Stimulated activated CD4-positive, alpha-beta T cell treated with anti-CD3 and anti-CD28 coated beads, Interleukin-1b, Interleukin-23, amount 100 ng/mL, for 1 hour (primary cell): ENCODE measurements around the gene COX6B2.
A peak's percentile ranks its signal among the peaks of the same experiment; 100 is the strongest.

Experiments used
- DNase-seq, 2 donors: peaks; one replicate each; pipeline ENCODE4 v3.0.0-alpha.2; 2020; ENCODE audit warnings: low read depth in 2 of 2

The COX6B2 gene

DNA sequence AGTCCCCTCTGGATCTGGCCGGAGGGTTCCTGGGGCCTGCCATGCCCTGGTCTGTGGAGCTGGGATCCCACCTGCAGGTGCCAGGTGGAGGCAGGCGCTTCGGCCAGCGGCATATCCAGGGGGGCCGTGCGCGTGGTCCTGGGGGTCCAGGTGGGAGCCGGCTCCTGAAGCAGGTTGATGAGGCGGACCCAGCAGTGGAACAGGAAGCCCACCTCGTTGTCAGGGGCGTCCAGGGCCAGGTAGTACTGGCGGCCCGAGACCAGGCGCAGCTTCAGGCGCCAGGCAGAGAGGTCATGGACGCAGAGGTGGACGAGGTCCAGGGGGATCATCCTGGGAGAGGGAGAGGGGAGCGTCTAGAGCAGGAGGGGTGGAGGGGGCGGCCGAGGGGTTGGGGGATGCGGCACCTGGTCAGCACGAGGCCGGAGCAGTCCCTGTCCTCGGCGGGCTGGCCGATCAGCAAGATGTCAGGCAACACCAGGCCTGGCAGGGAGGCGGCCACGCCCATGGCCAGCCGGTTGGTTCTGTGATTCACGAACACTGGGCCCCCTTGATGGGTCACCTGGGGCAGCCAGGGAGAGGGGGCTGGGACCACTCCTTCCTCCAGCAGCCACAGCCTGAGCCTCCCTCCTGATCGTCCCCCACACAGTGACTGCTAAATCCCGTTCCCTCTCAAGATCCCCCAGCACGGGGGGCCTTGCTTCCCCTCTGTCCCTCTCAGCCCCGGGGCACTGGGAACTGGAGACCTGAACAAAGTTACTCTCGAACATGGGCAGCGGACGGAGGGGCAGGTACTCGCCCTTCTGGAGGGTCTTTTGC, 7.9 kb upstream of the COX6B2 start:
- no peak for DNase-seq

DNA sequence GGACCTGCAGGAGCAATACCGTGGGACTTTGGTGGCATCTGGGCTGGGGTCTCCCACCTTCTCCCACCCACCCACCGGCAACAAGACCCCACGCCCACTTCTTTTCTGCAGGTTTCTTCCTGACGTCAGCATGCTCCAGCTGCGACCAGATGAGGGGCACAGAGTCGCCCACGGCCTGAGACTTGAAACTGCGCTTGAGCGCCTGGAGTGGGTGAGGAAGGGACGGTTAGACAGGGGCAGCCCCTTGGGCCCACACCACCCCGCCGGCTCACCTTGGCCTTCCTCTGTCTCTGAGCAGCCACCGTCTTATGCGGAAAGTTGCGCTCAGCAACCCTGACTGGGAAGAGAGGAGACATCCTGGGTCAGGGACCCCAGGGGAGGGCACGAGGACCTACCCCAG, 6.4 kb upstream of the COX6B2 start:
- DNase-seq = no peak

DNA sequence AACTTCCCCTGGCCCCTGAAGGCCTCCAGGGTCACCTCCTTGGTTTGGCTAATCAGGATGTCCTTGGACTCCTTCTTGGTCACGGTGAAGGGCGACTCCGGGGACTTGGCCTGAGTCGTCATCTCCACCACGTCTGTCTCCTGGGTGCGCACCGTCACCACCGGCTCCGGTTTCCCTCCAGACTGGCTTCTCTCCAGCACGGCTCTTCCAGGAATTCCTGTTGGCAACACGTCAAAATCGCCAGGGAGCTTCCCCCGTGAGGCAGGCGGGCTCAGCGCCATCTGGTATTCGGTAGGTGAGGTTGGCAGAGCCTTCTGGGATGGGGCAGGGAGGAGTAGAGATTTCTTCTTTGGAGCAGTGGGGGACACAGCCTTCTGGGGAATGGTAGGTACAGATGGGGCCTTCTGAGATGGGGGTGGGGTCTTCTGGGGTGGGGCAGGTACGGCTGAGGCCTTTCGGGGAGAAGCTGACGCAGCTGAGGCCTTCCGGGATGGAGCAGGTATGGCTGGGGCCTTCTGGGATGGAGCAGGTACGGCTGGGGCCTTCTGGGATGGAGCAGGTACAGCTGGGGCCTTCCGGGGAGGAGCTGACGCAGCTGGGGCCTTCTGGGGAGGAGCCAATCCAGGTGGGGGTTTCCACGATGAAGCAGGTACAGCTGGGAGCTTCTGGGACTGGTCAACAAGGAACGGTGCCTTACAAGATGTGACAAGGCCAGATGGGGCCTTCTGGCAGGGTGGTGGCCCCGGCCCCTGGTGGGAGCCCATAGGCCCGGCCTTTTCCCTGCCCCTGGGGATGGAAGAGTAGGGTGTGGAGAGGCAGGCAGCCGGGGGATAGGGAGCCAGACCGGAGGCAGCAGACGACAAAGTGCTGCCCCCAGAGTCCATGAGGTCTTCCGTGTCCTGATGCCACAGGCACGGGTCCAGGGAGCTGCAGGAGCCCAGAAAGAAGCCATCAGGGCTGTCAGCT, 4.7 kb upstream of the COX6B2 start:
- no peak for DNase-seq

DNA sequence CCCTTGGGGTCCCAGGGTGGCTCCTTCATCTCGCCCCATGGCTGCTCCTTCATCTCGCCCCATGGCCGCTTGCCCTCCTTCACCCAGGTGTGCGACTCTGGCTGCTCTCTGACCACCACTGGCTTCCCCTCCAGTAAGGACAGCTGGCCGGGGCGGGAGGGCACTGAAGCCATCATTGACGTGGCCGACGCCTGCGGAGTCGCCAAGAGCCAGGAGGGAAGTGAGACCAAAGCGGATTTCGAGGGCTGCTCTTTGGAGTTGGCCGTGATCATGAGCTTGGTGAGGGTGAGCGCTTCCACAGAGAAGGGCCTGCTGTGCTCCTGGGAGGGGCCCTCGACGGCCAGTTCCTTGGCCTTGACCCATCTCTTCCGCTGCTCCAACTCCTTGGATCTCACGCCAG, 4.0 kb upstream of the COX6B2 start:
- no peak for DNase-seq

DNA sequence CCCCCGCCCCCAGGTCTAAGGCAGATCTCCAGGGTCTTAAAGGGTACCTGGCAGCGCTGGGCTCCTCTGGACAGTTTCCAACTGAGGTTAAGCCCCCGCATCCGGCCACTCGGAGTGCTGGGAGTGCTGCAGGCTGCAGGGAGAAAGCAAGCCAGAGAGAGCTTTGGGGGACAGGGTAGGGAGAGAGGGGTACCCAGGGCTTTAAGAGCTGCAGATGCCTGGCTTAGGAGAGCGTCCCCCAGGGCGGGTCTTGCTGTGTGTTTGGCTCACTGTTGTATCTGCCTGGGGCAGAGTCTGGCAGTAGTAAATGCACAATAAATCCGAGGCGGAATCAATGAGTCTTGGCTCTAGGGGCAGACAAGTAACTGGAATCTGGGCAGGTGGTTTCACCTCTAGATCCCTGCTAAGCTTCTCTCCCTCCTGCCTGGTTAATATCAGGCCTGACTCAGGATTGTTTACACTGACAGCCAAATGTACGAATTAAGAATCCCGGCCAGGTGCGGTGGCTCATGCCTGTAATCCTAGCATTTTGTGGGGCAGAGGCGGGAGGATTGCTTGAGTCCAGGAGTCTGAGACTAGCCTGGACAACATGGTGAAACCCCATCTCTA, 798 bp upstream of the COX6B2 start:
- DNase-seq = no peak

DNA sequence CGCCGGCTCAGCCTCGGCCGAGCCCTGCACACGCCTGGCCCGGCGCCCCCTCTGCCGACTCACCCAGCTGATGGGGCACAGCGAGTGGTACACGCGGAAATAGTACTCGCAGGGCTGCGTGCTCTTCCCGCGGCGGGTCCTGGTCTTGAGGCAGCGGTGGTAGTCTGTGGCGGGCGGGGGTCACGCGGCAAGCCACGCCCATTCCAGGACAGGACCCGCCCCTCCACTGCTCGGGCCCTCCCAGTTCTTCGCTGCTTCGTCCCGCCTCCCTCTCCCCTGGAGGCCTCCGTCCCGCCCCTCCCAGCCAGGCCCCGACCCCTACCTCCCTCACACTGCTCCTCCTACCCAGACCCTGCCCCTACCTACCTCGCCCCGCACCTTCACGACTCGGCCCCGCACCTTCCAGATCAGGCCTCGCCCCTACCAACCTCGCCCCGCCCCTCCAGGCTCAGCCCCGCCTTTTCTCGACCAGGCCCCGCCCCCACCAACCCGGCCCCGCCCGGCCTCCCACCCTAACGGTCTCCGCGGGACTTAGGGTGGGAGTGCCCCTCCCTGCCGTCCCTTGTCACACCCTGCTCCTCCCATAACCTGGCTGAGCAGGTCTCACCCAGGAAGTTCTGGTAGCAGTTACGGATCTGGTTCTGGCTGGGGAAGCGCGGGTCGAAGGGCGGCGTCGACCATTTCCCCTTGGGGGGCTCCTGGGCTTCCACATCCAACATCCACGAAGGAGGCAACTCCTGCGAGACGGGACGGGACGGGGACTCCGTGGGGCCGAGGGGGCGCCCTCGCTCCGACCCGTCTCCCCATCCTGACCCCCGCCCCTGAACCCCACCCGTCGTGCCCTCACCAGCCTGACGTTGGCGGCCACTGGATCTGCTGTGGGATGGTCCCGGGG, 469 bp downstream of the COX6B2 start:
- peak in 1 of 2 donors; percentile 42 for DNase-seq

DNA sequence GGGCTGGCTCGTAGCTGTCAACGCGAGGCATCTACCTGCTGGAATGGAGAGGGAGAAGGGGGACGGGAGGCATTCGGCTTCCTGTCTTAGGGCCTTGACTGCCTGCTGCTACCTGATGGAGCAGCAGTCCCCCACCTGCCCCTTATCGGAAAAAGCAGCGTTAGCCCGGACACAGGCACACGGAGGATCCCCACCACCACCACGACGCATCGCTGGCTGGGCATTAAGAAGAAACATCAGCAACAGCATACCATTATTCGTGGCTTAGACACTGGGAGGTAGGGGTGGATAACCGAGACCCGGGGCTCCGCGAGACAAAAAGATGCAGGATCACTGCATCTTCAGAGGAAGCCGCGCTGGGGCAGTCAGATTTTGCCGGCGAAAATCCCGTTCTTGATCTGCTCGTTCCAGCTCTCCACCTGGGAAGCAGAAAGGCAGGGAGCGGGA, 1.1 kb downstream of the COX6B2 start:
- no peak for DNase-seq

DNA sequence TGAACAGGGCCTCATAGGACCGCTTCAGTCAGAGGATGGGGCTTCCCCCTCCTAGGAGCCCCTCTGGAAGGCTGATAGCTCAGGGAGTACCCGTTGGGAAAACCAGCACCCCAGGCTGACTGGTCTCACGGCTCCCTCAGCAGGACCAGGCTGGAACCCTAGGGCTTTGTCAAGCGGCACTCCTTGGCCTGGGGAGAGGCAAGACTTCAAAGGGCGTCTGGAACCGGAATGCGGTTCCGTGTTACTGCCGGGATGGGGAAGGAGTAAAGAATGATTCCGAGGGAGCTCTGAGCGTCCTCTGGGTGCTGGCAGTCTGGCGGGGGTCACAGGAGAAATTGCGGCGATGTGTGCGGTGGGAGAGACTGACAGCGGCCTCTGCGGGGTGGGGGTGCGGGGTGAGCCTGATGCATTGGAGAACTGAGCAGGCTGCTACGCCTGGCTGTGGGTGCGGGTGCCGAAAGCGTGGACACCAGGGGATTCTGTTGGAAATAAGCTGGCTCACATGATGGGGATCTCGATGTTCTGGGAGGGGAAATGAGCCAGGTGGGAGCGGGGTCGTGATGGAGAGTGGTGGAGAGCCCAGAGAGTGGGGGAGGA, 1.9 kb downstream of the COX6B2 start:
- no peak for DNase-seq

DNA sequence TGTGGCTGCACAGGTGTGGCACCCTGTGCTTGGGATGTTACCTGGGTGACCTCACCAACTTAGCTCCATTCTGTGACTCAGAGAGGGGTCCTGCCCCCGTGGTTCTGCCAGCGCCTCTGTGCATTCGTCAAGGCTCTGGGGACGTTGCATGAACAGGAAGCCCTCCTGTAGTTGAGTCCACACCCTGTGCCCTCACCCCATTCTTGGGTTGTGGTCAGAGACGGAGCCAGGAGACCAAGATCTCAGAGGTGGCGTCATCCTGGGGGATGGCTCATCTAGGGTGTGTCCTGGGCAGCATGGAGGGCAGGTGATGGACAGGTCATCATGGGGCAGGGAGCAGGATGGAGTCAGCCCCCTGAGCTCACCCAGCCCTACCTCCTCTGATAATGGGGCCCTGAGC, 2.5 kb downstream of the COX6B2 start:
- no peak for DNase-seq

DNA sequence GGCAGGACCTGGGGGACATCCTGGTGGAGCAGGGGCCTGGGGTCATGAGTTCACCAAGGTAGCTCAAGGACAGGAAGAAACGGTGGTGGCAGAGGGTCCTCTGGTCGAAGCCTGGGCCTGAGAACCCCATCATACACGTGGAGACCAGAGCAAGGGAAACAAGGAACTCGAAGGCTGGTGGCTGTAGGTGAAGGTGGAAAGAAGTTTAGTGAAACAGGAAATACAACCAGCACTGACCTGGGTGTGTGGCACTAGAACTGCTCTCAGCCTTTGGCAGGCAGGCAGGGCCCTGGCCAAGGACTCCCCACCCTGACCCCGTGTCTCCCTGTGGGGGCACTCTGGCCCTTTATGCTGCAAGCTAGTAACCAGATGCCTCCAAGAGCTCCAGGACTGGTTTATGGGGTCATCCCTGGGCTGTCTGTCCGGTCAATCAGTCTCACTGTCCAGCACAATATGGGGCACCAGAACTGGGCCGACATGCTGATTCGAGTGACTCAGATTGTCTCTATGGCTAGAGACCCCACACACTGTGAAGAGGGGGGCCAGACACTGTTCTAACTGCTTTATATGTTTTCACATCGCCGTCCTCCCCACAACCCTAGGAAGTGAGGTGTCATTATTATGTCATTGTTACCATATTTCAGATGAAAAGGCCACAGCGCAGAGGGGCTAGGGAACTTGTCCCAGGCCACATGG, 3.8 kb downstream of the COX6B2 start:
- DNase-seq = no peak

DNA sequence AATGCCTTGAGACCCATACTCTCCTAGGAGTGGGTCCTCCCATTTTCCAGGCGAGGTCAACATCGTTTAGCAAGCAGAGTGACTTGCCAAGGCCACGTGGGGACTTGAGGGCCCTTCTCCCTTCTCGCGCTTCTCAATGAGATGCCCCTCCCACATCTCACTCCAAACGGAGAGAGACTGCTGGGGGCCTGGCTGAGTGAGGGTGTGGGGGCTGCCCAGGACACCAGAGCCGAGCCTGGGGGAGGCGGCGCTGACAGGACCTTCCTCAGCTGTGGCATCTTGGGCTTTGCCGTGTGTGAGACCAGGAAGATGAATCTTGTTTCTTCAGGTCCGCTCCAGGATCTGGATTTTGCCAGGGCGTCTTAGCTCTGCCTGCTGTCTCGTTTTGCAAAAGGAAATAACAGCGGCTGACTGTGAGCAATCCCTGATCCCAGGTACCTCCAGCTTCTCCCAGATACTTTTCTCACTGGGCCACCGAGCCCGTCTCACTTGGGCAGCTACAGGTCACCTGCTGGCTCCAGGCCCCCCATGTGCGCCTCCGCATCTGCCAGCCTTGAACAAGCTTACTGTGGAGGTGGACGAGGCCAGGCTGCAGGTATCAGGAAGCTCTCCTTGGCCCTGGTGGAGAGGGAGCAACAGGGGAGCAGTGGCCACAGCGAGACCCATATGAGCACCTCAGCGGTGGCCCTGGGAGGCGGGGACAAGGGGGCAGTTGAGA, 6.0 kb downstream of the COX6B2 start:
- no peak for DNase-seq

DNA sequence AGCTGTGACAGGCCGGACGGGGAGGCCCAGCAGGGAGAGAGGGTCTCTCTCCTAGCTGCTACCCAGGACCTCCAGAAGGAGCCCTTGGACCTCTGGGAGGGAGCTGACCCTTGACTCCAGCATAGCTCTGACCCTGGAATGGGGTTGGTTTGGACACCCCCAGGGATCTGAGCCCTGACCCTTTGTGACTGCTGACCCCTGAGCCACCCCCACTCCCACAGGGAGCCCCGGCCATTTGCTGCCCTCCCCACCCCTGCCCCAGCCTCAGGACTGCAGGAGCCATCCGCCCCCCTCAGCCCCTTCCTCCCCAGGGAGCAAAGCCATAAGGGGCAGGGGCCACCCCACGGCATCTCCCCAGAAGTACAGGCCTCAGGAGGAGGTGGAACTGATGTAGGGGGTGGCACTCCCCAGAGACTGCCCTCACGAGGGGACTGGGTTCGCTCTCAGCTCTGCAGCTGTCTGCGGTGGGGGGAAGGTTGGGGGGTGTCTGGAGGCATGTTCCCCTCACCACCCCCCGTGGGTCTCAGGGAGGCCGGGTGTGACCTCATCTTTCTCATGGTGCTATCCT, 7.0 kb downstream of the COX6B2 start:
- no peak for DNase-seq

DNA sequence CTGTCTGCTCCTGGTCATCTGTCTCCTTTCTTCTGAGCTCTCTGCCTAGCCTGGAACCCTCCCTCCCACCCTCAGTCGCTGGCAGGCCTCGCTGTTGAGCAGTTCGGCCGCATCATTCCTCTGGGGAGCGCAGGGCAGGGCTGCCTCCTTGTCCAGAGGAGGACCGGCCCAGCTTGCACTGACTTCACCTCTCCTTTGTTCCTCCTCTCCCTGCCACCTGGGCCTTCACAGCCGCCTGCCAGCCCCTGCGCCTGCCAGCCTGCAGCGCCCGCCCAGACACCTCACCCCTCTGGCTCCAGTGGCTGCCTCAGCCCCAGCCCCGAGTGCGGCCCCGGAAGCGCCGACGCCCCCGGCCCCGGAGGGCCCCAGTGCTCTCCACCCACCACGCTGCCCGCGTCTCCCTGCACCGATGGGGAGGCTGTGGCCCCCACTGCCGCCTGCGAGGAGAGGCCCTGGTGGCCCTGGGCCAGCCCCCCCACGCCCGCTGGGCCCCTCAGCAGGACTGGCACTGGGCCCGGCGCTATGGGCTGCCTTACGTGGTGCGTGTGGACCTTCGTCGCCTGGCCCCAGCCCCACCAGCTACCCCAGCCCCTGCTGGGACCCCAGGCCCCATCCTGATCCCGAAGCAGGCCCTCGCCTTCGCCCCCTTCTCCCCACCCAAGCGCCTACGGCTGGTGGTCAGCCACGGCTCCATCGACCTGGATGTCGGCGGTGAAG, 7.6 kb downstream of the COX6B2 start:
- no peak for DNase-seq

DNA sequence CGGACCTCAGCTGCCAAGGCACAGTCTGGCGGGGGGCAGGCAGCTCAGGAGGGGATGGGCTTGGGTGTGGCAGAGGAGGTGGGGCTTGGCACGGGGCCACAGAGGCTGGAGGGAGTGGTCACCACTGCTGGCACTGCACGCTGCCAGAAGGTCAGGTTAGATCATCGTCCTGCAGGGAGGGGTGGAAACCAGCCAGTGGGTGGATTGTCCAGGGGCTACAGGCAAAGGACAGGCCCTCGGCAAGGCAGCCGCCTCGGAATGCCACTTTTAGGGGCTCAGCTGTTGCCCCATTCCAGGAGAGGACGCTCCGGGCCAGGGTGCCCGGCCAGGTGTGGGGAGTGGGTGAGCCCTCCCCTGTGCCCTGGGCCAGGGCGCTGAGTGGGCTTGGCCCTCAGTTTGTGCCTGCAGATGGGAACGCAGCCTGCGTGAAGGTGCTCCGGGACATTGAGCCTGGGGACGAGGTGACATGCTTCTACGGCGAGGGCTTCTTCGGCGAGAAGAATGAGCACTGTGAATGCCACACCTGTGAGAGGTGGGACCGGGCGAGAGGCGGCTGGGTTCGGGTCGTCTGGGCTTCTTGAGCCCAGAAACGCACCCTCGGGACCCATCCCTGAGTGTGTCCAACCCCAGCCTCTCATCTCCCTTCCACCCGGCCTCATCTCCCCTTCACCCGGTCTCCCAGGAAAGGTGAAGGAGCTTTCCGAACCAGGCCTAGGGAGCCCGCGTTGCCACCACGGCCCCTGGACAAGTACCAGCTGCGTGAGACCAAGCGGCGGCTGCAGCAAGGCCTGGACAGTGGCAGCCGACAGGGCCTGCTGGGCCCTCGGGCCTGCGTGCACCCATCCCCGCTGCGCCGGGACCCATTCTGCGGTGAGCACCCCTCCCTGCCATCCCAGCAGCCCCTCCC, 8.4 kb downstream of the COX6B2 start:
- DNase-seq = no peak

DNA sequence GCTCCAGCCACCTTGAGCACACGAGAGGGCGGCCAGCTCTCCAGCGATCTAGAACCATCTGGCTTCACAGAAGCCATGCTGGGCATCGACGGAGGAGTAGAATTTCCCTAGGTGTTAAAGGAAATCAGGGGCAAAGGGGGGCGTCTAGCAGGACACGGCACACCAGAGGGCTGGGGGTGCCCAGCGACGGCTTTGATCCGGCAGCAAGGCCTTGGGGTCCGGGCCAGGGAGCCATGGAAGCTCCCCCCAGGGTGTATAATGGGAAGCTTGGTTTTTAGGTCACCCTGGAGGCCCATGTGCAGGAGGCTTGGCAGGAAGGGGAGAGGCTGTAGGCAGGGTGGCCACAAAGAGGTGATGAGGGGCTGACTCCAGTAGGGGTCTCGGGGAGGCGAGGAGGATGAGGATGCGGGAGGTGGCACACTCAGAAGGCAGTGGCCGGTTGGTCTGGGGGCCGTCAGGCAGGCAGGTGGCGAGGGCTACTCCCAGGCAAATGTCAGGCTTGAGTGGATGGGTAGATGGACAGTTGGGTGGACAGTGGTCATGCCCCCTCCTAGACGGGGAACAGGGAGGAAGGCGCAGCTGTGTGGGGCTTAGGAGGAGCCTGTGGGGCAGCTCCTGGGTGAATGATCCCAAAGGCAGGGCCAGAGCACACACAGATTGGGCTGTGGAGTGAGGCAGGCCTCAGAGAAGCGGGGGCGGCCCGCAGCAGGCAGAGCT, 9.3 kb downstream of the COX6B2 start:
- DNase-seq = no peak

DNA sequence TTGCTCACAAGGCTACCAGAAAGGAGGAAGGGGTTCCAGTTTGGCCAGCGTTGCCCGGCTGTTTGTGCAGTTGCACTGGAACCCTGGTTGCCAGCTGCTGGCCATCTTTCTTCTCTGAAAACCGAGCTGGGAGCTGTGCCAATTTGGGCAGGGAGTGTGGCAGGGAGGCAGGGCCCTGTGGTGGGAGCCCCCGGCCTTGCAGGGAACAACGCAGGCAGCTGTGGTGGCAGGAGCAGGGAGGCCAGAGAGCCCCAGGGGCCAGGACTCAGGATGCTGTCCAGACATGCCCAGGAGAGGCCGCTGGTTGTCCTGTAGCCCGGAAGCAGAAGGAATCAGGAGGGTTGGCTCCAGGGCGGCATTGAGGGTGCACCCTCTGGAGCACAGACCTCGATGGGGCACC, 10.1 kb downstream of the COX6B2 start:
- no peak for DNase-seq
